Measurements from ENCODE around the gene PHOX2B. TPM values are rescaled to one million over a fixed set of nuclear protein-coding genes. Genes with fewer than 3 reads are reported as not detected.

PHOX2B gene
- total and polyA plus RNA-seq, 2 of the 8 experiments (the other 6 are each of a cell fraction or from before 2014, with no cell fraction given) = not detected

DNA sequence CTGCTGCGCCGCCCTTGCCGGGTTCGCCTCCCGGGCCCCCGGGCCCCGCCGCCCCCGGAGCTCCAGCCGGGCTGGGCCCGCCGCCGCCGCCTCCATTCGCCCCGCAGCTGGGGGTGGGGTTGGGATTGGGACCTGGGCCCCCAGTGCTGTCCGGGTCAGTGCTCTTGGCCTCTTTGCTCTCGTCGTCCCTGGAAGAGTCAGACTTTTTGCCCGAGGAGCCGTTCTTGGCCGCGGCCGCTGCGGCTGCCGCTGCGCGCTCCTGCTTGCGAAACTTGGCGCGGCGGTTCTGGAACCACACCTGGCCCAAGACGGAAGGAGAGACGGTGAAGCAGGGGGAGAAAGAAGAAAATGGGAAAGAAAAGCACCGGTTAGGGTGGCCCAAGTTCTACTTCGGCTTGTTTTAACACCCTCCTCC, 2.5 kb downstream of the PHOX2B start:
- Histone ChIP-seq H3K79me1 (ENCODE audit: low read depth, low read length) (no peaks in the 10 kb centered on the region), H3K27me3 (replicated peaks in 1 of 4; ENCODE audit: control insufficient read depth in 3 of 4, extremely low read depth in 1 of 4, insufficient read depth in 3 of 4, low read length in 3 of 4) (peaks cover 84 to 99% (median 95%) of the 10 kb centered on the region in 4 experiments), H3K79me2 (ENCODE audit: control insufficient read depth in 1 of 2, insufficient read depth in 2 of 2, low read length in 2 of 2) (no peaks in the 10 kb centered on the region), H2BK20ac (ENCODE audit: low read length) (no peak overlapping the region), H2BK120ac (replicated peaks; ENCODE audit: low read depth, low read length) (no peak overlapping the region), H3K18ac (ENCODE audit: extremely low read depth, low read length) (no peak overlapping the region), H3K4me2 (ENCODE audit: insufficient read depth in 1 of 2, low read depth in 2 of 2, low read length in 2 of 2) (peak overlapping the region; percentile 55 to 59), H3K4me1 (replicated peaks in 1 of 4; ENCODE audit: control insufficient read depth in 3 of 4, insufficient read depth in 4 of 4, low read length in 3 of 4) (peaks cover 5 to 33% (median 22%) of the 10 kb centered on the region in 4 experiments), H3K36me3 (ENCODE audit: control insufficient read depth in 2 of 4, insufficient read depth in 4 of 4, low read length in 3 of 4) (peaks cover 0 to 15% (median 0%) of the 10 kb centered on the region in 4 experiments; a peak in 1 of 8 replicates), H3K9me3 (ENCODE audit: insufficient read depth in 2 of 2, low read depth in 1 of 2, low read length in 1 of 2) (peaks cover 0 to 13% of the 10 kb centered on the region in 2 experiments; a peak in 2 of 4 replicates), H3K27ac (ENCODE audit: low read depth, low read length) (no peak overlapping the region), H3K9ac (replicated peaks in 1 of 4; ENCODE audit: extremely low read depth in 1 of 4, low read depth in 3 of 4, low read length in 3 of 4) (no peak overlapping the region), H3K4me3 (ENCODE audit: extremely low read depth in 1 of 4, insufficient read depth in 2 of 4, low read depth in 3 of 4, low read length in 4 of 4) (peak overlapping the region; percentile 1 to 49 (median 16); a peak in 6 of 8 replicates), H4K91ac (replicated peaks; ENCODE audit: insufficient read length, low read length) (no peak overlapping the region), H2BK12ac (ENCODE audit: low read depth, low read length) (no peak overlapping the region), H3K56ac (replicated peaks; ENCODE audit: insufficient read length, low read depth, low read length) (no peak overlapping the region), H3K14ac (ENCODE audit: insufficient read length) (no peak overlapping the region), H3K23ac (ENCODE audit: insufficient read length) (no peak overlapping the region), H2AFZ (ENCODE audit: low read length) (no peak overlapping the region), H4K20me1 (replicated peaks in 1 of 2; ENCODE audit: control insufficient read depth in 1 of 2, insufficient read depth in 2 of 2, low read length in 2 of 2) (peaks cover 7 to 23% of the 10 kb centered on the region in 2 experiments), H2BK15ac (ENCODE audit: low read length) (no peak overlapping the region), H4K8ac (ENCODE audit: extremely low read depth, insufficient read depth, low read length) (0 out of 2 replicates have a peak overlapping the region, but pooled peaks have one; percentile 19), H3K23me2 (ENCODE audit: low read depth, low read length) (peaks cover 3% of the 10 kb centered on the region; the same call in 1 of the 2 replicates), H4K5ac (ENCODE audit: insufficient read length, low read depth, low read length) (no peak overlapping the region), H3K4ac (replicated peaks; ENCODE audit: insufficient read length, low read depth, low read length) (no peak overlapping the region), H2AK5ac (ENCODE audit: low read depth, low read length) (no peak overlapping the region), H2BK5ac (ENCODE audit: low read depth, low read length) (no peak overlapping the region)
- CTCF ChIA-PET (ENCODE audit: partially characterized antibody) = no interaction called here
- no peak for TF ChIP-seq BACH1 (IDR thresholded peaks at IDR 0.05; ENCODE audit: low read length)
- TF ChIP-seq CREB1 (IDR thresholded peaks at IDR 0.05) = no peak
- no peak for TF ChIP-seq TAF1 (IDR thresholded peaks at IDR 0.05; ENCODE audit: low read depth, low read length)
- TF ChIP-seq RFX5 (IDR thresholded peaks at IDR 0.05; ENCODE audit: borderline replicate concordance, low read depth, low read length) = no peak
- no peak for TF ChIP-seq SP2 (IDR thresholded peaks at IDR 0.05; ENCODE audit: low read length)
- no peak for TF ChIP-seq RAD21 (IDR thresholded peaks at IDR 0.05 in 1 of 2, conservative IDR thresholded peaks at IDR 0.05 in 1 of 2; ENCODE audit: low read depth in 2 of 2, low read length in 2 of 2)
- TF ChIP-seq CEBPB (IDR thresholded peaks at IDR 0.05; ENCODE audit: low read depth, low read length) = no peak
- no peak for TF ChIP-seq GABPA (IDR thresholded peaks at IDR 0.05; ENCODE audit: borderline replicate concordance, insufficient read depth, low read length)
- TF ChIP-seq KDM4A (IDR thresholded peaks at IDR 0.05; ENCODE audit: low read depth, low read length, severe bottlenecking) = no peak
- TF ChIP-seq JUN (IDR thresholded peaks at IDR 0.05; ENCODE audit: low read depth, low read length) = no peak
- DNase-seq (ENCODE audit: low read depth in 1 of 2, low spot score in 2 of 2) (peak in 1 of 2 experiments; percentile 67), FAIRE-seq (no peak)
- WGBS, 2 experiments (ENCODE audit: extremely low coverage in 1 of 2, insufficient coverage in 1 of 2, insufficient read length in 1 of 2, insufficient replicate concordance in 2 of 2, low coverage in 1 of 2, low lambda C conversion rate in 2 of 2, missing lambda C conversion rate in 1 of 2) = 1% methylated on average over 18 of the region's 36 CpGs; no CpG with 5 or more reads in 1 of the 2 experiments
- POLR2A ChIA-PET (ENCODE audit: partially characterized antibody) = interaction anchor here (0.8 kb wide), 1 partner anchor 132 kb away, joined by 4 read pairs; no protein-coding TSS in a partner anchor
